Measurements from ENCODE around the gene TDRD1.

GRCh38 chr10:114259824-114260223 is 80.7 kb downstream of the TDRD1 start:
- TF ChIP-seq REST (IDR thresholded peaks at IDR 0.05; ENCODE audit: low read depth) (no peak), CTCF (IDR thresholded peaks at IDR 0.05 in 2 of 3, conservative IDR thresholded peaks at IDR 0.05 in 1 of 3; ENCODE audit: borderline replicate concordance in 1 of 3, insufficient read depth in 1 of 3, low read depth in 2 of 3, low read length in 2 of 3) (no peak)

Measured in HCT116 (cell line).